Choroid plexus epithelial cell (primary cell): ENCODE results near the gene URGCP.

ENCODE experiments used
- DNase-seq: peaks from one replicate; pipeline ENCODE4 v3.0.0-alpha.2; 2010; ENCODE audit warnings: low read depth
- H3K4me3 ChIP-seq: 2 replicates; pipeline ENCODE4 v1.5.1; 2011; ENCODE audit warnings: low read depth, mild to moderate bottlenecking, control low read depth, low read length, moderate library complexity
- TF ChIP-seq, protein P1 (sequence below): conservative IDR thresholded peaks from 2 replicates; pipeline ENCODE4 v1.5.1; 2011; ENCODE audit warnings: low read depth, mild to moderate bottlenecking, control low read depth, inconsistent platforms, low read length, moderate library complexity

URGCP gene

DNA sequence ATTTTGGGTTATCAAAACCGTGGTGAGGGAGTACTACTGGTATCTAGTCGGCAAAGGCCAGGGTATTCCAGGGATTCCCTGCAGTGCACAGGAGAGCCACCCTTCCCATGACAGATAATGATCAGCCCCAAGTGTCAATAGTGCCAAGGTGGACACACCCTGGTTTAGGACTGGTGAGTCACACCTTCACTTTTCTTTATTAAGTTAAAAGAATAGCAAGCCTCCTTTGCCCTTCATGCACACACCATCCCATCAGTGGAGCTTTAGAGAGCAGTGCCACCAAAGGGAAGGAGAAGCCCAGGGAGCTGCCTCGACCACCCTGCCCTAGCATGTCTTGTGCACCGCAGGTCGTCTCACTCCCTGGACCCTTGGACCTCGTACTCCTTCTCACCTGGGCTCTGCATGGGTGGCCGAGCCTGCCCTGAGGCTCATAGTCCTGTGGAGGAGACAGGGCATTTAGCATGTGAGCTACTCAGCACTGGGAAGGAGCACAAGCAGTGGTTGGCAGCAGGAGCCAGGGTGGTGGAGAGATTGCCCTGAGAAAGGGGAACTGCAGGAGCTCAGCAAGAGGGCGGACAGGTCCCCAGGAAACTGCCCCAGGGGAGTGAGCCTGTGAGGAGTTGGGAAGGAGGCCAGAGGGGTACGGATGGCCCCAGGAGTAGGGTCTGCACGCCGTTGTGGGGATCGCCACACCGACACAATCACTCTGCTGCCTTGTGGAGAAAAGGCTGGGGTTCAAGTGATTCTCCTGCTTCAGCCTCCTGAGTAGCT is 37.2 kb upstream of the URGCP start:
- DNase-seq = no peak
- no peak overlapping the region for H3K4me3 ChIP-seq
- TF ChIP-seq, protein P1, sequence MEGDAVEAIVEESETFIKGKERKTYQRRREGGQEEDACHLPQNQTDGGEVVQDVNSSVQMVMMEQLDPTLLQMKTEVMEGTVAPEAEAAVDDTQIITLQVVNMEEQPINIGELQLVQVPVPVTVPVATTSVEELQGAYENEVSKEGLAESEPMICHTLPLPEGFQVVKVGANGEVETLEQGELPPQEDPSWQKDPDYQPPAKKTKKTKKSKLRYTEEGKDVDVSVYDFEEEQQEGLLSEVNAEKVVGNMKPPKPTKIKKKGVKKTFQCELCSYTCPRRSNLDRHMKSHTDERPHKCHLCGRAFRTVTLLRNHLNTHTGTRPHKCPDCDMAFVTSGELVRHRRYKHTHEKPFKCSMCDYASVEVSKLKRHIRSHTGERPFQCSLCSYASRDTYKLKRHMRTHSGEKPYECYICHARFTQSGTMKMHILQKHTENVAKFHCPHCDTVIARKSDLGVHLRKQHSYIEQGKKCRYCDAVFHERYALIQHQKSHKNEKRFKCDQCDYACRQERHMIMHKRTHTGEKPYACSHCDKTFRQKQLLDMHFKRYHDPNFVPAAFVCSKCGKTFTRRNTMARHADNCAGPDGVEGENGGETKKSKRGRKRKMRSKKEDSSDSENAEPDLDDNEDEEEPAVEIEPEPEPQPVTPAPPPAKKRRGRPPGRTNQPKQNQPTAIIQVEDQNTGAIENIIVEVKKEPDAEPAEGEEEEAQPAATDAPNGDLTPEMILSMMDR = no peak

DNA sequence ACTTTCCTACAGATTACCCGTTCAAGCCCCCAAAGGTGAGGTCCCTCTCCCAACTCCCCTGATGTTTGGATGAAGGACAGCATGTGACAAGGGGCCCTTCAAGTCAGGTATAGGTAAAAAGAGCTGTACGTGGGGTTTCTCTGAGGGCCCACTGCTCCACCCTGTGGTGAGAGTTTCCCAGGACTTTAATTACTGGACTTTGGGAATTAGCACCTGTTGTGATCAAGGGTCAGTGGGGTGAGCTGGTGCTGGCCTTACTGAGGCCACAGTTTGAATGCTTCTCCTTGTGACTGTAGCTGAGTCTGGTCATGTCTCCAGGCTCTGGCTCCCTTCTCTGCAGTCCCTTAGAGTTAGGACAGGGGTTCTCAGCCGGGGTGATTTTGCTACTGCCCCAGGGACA is 36.6 kb upstream of the URGCP start:
- no peak for DNase-seq
- TF ChIP-seq, protein P1 = peak; percentile 33
- H3K4me3 ChIP-seq = no peak overlapping the region

DNA sequence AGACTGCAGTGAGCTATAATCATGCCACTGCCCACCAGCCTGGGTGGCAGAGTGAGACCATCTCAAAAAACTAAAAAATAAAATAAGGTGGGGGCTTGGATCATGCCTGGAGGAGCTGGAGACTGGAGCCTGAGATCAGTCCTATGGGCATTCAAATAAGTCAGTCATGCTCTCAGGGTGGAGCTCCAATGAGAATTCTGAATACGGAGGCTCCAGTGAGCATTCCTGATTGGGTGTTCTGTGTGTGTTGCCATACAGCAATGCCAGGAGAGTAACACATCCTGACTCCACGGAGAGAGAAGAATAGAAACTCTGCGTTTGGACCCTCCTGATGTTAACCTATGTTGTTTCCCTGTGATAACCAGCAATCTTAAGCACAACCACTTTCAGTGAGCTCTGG is 35.9 kb upstream of the URGCP start:
- no peak for DNase-seq
- H3K4me3 ChIP-seq = no peak overlapping the region
- TF ChIP-seq, protein P1 = no peak

DNA sequence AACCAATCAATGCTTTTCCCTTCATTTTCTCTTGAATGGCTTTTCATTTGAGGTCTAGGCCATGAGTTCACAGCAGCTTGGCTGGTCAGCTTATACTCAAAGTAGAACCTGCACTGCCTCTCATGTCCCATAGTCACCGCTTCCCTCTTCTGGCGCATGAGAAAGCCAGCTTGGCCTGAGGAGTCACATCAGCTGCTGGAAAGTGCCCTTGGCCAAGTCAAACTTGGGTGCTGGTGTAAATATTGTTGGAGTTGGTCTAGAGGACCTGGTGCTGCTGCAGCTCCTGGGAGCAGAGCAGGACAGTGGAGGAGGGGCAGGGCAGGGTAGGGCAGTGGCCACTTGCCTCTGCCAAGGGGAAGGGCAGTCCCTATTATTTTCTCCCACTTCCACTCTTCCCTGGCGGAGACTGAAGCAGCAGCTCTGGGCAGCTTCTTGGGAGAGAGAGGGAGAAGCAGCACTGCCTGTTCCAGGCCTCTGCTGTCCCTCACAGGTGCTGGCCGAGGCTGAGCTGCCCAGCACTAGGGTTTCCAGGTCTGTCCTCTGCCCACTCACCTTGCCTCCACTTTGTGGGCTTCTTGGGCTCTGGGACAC is 32.6 kb upstream of the URGCP start:
- no peak overlapping the region for H3K4me3 ChIP-seq
- DNase-seq = no peak
- TF ChIP-seq, protein P1 = no peak

DNA sequence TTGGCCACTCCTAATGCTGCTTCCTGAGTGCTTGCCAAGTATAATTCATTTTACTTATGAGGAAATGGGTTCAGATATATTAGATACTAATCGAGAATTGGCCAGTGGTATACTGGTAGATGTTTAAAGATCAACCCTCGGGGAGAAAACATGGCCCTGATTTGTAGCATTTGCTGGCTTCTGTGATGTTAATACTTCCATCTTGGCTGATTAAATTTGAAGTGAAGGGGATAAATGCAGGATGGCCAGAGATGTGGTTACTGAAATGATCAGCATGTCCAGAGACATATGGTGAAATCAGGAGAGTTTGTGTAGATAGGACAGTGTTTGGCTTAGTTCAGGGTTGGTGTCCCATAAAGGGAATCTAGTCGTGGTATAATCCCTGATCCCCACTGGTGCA is 31.0 kb upstream of the URGCP start:
- no peak overlapping the region for H3K4me3 ChIP-seq
- TF ChIP-seq, protein P1 = no peak
- no peak for DNase-seq

DNA sequence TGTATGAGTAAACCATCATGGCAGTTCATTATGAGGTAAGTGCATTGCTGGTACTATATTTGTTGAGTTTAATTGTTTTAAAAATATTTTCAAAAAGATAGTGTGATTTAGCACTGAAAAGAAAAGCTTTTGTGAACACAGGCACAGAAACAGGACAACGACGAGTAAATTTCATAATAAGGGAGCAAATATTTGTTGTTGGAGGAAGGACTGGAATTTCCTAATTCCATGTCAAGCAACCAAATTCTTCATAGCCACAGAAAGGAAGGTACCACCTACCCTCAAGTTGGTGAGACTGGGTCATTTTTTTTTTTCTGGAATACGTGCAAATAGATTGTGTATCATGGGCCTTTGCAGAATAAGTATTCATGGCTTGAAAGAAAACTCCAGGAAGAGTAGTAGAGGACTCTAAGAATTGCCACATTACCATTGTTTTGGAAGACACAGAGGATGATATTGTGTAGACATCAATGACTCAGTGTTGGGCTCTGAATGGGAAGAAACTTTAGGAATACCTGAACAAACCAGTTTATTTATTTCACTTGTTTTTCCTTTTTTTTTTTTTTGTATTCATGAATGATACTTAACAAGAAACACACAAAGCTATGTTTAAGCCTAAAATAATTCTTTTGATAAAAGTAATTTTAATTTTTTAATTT is 27.6 kb upstream of the URGCP start:
- TF ChIP-seq, protein P1 = no peak
- DNase-seq = no peak
- H3K4me3 ChIP-seq = no peak overlapping the region
